HepG2 (cell line): ENCODE data around the gene MAN1A1. TPM values are rescaled to one million over a fixed set of nuclear protein-coding genes. Genes with fewer than 3 reads are reported as not detected.

ENCODE experiments used
- IRX3 ChIP-seq: sonication (generic); formaldehyde crosslinking; IDR thresholded peaks from 2 replicates; pipeline ENCODE4 v1.8.1; 2023; ENCODE audit warnings: mild to moderate bottlenecking, low read depth, missing genetic modification reagents, borderline replicate concordance
- MIER3 ChIP-seq: IDR thresholded peaks from 2 replicates; pipeline ENCODE4 v1.6.1; 2016; ENCODE audit warnings: missing compliant biosample characterization, borderline replicate concordance
- NCOA1 ChIP-seq: sonication (generic); formaldehyde crosslinking; IDR thresholded peaks from 2 replicates; pipeline ENCODE4 v1.9.0; 2021; ENCODE audit warnings: missing genetic modification reagents
- NR2F1 ChIP-seq, 2 experiments: fragments of 450-650 bp in 1 of 2; formaldehyde crosslinking in 1 of 2; IDR thresholded peaks; 2 replicates each; pipeline versions ENCODE4 v1.5.0 to v1.6.1; 2016 to 2020; ENCODE audit warnings: mild to moderate bottlenecking in 1 of 2, missing compliant biosample characterization in 1 of 2, missing genetic modification reagents in 1 of 2, moderate library complexity in 1 of 2
- POGZ ChIP-seq: sonication (generic); formaldehyde crosslinking; IDR thresholded peaks from 2 replicates; pipeline ENCODE4 v1.4.0; 2020; ENCODE audit warnings: mild to moderate bottlenecking, missing genetic modification reagents
- SNAPC4 ChIP-seq: sonication (generic); formaldehyde crosslinking; IDR thresholded peaks from 2 replicates; pipeline ENCODE4 v1.4.0; 2020; ENCODE audit warnings: mild to moderate bottlenecking, missing genetic modification reagents
- TCF7L2 ChIP-seq: IDR thresholded peaks from 2 replicates; pipeline ENCODE4 v1.6.1; 2011; ENCODE audit warnings: mild to moderate bottlenecking, low read depth, low read length, moderate library complexity
- ZKSCAN5 ChIP-seq: sonication (generic); formaldehyde crosslinking; IDR thresholded peaks from 2 replicates; pipeline ENCODE4 v1.5.1; 2020; ENCODE audit warnings: mild to moderate bottlenecking, missing genetic modification reagents
- ZNF205 ChIP-seq: IDR thresholded peaks from 2 replicates; pipeline ENCODE4 v1.6.1; 2018; ENCODE audit warnings: missing biosample characterization, missing genetic modification reagents
- ZNF362 ChIP-seq: sonication (generic); formaldehyde crosslinking; IDR thresholded peaks from 2 replicates; pipeline ENCODE4 v1.4.0; 2020; ENCODE audit warnings: missing genetic modification reagents, mild to moderate bottlenecking, borderline replicate concordance
- ZNF530 ChIP-seq: sonication (generic); formaldehyde crosslinking; IDR thresholded peaks from 2 replicates; pipeline ENCODE4 v1.5.0; 2020; ENCODE audit warnings: low read depth, mild to moderate bottlenecking, missing genetic modification reagents
- ZNF773 ChIP-seq: sonication (generic); formaldehyde crosslinking; IDR thresholded peaks from 2 replicates; pipeline ENCODE4 v1.4.0; 2020; ENCODE audit warnings: missing genetic modification reagents, borderline replicate concordance
- ZNF782 ChIP-seq: sonication (generic); formaldehyde crosslinking; IDR thresholded peaks from 2 replicates; pipeline ENCODE4 v1.4.0; 2020; ENCODE audit warnings: missing genetic modification reagents, mild to moderate bottlenecking, borderline replicate concordance
- polyA plus RNA-seq, 8 experiments: library from polyadenylated mRNA; depleted of rRNA in 3 of 8; stranded (reverse) in 7 of 8; unstranded in 1 of 8; fragments of >200 nt; fragmentation: Illumina TruSeq in 4 of 8; extraction: Trizol in 4 of 8; gene quantifications; 2 replicates each; pipeline versions ENCODE4 v1.2.1 to v1.2.3, GENCODE V29; 2011 to 2016; ENCODE audit warnings: low read depth in 4 of 8, missing spikeins in 1 of 8, mixed read lengths in 1 of 8; ENCODE audit not compliant: insufficient read depth in 1 of 8
- total RNA-seq, 5 experiments: library from RNA; depleted of rRNA; stranded (reverse); fragments of >200 nt; fragmentation: Illumina TruSeq; extraction: Trizol; gene quantifications; 2 replicates each; pipeline ENCODE4 v1.2.3, GENCODE V29; 2016; ENCODE audit warnings: low read depth in 1 of 5
- TF ChIP-seq, protein P1 (sequence below): sonication (generic); formaldehyde crosslinking; conservative IDR thresholded peaks from 2 replicates; pipeline ENCODE4 v1.4.0; 2020; ENCODE audit warnings: missing genetic modification reagents
- TF ChIP-seq, protein P2 (sequence below): IDR thresholded peaks from 2 replicates; pipeline ENCODE4 v1.4.0; 2020; ENCODE audit warnings: mild to moderate bottlenecking, missing genetic modification reagents

Gene MAN1A1
- total and polyA plus RNA-seq, 2 of the 13 experiments (the other 11 are each of a cell fraction or from before 2014, with no cell fraction given) = 156 to 236 TPM

DNA sequence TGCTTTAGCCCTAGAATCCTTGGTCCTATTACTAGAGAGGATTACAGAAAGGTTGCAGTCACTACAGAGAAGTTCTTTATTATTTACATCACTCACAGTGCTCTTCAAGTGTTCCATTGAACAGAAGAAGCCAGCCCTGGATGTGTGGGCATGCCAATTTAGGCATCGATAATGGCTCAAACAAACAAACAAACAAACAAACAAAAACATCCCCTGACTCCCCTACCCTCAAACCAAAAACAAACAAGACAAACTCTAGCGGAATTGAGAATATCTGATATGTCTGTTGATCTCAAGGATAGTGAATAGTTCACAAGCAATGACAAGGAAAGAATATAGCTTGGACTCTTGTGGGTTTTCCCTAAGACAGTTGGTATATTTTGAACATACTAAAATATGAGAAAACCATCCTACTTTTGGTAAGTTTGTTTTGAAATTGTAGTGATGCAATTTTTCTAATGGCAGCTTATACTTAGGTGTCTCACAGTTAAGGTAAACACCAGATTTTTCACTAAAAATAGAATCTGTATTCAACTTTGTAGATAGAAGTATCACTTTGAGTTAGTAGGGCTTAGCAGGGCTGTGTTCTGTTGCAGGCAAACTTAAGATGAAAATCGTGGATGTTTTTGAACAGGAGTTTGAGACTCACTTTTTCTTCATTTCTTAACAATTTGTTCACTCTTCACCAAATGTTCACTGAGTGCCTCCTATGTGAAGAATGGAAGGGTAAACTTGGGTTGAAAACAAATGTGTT lies 178.3 kb downstream of the MAN1A1 start (continued):
- TF ChIP-seq, protein P1, sequence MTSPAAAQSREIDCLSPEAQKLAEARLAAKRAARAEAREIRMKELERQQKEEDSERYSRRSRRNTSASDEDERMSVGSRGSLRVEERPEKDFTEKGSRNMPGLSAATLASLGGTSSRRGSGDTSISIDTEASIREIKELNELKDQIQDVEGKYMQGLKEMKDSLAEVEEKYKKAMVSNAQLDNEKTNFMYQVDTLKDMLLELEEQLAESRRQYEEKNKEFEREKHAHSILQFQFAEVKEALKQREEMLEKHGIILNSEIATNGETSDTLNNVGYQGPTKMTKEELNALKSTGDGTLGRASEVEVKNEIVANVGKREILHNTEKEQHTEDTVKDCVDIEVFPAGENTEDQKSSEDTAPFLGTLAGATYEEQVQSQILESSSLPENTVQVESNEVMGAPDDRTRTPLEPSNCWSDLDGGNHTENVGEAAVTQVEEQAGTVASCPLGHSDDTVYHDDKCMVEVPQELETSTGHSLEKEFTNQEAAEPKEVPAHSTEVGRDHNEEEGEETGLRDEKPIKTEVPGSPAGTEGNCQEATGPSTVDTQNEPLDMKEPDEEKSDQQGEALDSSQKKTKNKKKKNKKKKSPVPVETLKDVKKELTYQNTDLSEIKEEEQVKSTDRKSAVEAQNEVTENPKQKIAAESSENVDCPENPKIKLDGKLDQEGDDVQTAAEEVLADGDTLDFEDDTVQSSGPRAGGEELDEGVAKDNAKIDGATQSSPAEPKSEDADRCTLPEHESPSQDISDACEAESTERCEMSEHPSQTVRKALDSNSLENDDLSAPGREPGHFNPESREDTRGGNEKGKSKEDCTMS (CRISPR knock-in tag) = no peak
- no peak for TF ChIP-seq SNAPC4 (CRISPR knock-in tag)
- TF ChIP-seq ZNF362 (CRISPR knock-in tag) = peak; percentile 7; the same call in 1 of the 2 replicates
- no peak for TF ChIP-seq ZKSCAN5 (CRISPR knock-in tag)
- TF ChIP-seq ZNF773 (CRISPR knock-in tag) = no peak
- no peak for TF ChIP-seq NCOA1 (CRISPR knock-in tag)
- TF ChIP-seq IRX3 = no peak
- no peak for TF ChIP-seq ZNF782 (CRISPR knock-in tag)
- no peak for TF ChIP-seq NR2F1 (CRISPR knock-in tag; IDR thresholded peaks at IDR 0.05)
- TF ChIP-seq, protein P2, sequence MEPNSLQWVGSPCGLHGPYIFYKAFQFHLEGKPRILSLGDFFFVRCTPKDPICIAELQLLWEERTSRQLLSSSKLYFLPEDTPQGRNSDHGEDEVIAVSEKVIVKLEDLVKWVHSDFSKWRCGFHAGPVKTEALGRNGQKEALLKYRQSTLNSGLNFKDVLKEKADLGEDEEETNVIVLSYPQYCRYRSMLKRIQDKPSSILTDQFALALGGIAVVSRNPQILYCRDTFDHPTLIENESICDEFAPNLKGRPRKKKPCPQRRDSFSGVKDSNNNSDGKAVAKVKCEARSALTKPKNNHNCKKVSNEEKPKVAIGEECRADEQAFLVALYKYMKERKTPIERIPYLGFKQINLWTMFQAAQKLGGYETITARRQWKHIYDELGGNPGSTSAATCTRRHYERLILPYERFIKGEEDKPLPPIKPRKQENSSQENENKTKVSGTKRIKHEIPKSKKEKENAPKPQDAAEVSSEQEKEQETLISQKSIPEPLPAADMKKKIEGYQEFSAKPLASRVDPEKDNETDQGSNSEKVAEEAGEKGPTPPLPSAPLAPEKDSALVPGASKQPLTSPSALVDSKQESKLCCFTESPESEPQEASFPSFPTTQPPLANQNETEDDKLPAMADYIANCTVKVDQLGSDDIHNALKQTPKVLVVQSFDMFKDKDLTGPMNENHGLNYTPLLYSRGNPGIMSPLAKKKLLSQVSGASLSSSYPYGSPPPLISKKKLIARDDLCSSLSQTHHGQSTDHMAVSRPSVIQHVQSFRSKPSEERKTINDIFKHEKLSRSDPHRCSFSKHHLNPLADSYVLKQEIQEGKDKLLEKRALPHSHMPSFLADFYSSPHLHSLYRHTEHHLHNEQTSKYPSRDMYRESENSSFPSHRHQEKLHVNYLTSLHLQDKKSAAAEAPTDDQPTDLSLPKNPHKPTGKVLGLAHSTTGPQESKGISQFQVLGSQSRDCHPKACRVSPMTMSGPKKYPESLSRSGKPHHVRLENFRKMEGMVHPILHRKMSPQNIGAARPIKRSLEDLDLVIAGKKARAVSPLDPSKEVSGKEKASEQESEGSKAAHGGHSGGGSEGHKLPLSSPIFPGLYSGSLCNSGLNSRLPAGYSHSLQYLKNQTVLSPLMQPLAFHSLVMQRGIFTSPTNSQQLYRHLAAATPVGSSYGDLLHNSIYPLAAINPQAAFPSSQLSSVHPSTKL (CRISPR knock-in tag) = no peak
- no peak; the same call in 1 of the 2 replicates for TF ChIP-seq POGZ (CRISPR knock-in tag)
- TF ChIP-seq ZNF530 (CRISPR knock-in tag) = no peak
- TF ChIP-seq TCF7L2 = no peak
- no peak for TF ChIP-seq MIER3 (CRISPR knock-in tag)
- no peak for TF ChIP-seq ZNF205
